Measurements from ENCODE around the gene HERC3.
"Not testable (repeated sequence)": the region's sequence is repeated elsewhere in the genome, so short reads cannot be mapped to it uniquely, and the experiment has no call there.

The HERC3 gene

DNA sequence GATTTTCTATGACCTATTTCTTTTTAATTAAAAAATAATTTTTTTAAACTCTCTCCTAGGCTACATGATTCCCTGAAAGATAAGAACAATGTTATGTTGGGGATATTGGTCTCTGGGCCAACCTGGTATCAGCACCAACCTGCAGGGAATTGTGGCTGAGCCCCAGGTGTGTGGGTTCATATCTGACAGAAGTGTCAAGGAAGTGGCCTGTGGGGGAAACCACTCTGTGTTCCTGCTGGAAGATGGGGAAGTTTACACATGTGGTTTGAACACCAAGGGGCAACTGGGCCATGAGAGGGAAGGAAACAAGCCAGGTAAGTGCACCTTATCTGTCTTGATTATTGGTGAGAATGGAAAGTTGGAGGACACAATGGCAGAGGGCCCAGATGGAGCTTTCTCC, 13.5 kb downstream of the HERC3 start:
- DNase-seq (ENCODE audit: low read depth): no peak
- TF ChIP-seq, protein P1, sequence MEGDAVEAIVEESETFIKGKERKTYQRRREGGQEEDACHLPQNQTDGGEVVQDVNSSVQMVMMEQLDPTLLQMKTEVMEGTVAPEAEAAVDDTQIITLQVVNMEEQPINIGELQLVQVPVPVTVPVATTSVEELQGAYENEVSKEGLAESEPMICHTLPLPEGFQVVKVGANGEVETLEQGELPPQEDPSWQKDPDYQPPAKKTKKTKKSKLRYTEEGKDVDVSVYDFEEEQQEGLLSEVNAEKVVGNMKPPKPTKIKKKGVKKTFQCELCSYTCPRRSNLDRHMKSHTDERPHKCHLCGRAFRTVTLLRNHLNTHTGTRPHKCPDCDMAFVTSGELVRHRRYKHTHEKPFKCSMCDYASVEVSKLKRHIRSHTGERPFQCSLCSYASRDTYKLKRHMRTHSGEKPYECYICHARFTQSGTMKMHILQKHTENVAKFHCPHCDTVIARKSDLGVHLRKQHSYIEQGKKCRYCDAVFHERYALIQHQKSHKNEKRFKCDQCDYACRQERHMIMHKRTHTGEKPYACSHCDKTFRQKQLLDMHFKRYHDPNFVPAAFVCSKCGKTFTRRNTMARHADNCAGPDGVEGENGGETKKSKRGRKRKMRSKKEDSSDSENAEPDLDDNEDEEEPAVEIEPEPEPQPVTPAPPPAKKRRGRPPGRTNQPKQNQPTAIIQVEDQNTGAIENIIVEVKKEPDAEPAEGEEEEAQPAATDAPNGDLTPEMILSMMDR (IDR thresholded peaks at IDR 0.05; ENCODE audit: low read depth, low read length, missing control alignments): no peak
- no peak overlapping the region for H3K4me3 ChIP-seq (ENCODE audit: low read depth, low read length)
- in situ Hi-C loops (cut with HindIII; ENCODE audit: low sequenced_read_pairs): no loop called here

DNA sequence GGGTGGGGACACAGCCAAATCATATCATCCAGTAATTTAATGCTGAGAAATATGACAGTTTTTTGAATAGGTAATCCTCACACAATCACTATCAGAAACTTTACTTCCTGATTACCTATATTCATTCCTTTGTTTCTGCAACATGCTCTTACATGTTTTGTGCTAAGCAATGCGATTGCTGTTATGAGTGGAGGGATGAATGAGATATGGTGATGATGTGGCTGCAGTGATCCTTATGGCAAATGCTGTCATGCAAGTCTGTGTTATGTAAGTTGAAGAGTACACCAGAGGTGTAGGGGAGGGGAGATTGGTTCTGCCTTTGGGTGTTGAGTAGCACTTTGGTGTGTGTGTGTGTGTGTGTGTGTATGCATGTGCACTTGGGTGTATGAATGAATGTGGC, 14.6 kb downstream of the HERC3 start:
- in situ Hi-C loops (cut with HindIII; ENCODE audit: low sequenced_read_pairs): no loop called here
- TF ChIP-seq, protein P1 (IDR thresholded peaks at IDR 0.05; ENCODE audit: low read depth, low read length, missing control alignments): no peak
- no peak overlapping the region for H3K4me3 ChIP-seq (ENCODE audit: low read depth, low read length)
- DNase-seq (ENCODE audit: low read depth): no peak

DNA sequence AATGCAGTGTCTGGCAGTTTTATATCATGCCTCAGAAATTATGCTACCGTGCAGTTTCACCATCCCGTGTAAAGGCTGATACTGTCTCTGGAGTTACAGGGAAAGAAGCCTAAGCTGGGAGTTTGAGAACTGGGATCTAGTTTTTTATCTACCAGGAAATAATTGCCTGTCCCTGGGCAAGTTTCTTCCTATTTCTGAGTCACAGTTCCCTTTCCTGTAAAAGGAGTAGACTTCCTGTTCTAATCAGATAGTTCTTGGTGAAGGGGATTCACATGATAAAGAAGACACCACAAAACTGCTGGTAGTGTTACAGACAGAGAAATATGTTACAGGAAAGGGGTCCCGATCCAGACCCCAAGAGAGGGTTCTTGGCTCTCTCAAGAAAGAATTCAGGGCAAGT, 17.1 kb downstream of the HERC3 start:
- in situ Hi-C loops (cut with HindIII; ENCODE audit: low sequenced_read_pairs): no loop called here
- no peak overlapping the region for H3K4me3 ChIP-seq (ENCODE audit: low read depth, low read length)
- DNase-seq (ENCODE audit: low read depth): no peak
- TF ChIP-seq, protein P1 (IDR thresholded peaks at IDR 0.05; ENCODE audit: low read depth, low read length, missing control alignments): no peak

DNA sequence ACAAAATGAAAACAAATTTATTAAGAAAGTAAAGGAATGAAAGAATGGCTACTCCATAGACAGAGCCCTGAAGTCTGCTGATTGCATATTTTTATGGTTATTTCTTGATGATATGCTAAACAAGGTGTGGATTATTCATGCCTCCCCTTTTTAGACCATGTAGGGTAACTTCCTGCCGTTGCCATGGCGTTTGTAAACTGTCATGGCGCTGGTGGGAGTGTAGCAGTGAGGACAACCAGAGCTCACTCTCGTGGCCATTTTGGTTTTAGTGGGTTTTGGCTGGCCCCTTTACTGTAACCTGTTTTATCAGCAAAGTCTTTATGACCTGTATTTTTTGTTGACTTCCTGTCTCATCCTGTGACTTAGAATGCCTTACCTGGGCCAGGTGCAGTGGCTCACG, 17.5 kb downstream of the HERC3 start:
- not testable (repeated sequence) for H3K4me3 ChIP-seq (ENCODE audit: low read depth, low read length); DNase-seq (ENCODE audit: low read depth)
- in situ Hi-C loops (cut with HindIII; ENCODE audit: low sequenced_read_pairs): loop anchor here (5.0 kb wide), 1 partner anchor 88 kb away; the partner anchor contains the start of gene NAP1L5

DNA sequence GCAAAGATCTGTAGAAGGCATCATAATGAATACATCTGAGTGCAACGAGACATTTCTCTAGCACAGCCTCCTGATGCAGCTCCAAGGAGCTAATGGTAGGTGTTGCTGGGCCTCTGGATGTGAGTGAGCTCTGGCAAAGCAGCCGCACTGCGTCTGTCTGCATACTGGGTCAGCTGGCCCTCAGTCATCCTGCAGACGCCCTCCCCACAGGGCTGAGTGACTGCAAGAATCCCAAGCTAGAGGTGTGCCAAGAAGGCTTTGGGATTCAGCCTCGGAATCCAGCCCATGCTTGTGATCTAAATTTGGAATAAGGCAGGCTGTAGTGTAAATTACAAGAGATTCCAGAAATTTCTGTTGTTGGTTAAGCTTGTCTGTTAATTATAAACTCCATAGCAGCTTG, 18.5 kb downstream of the HERC3 start:
- H3K4me3 ChIP-seq (ENCODE audit: low read depth, low read length): no peak overlapping the region
- TF ChIP-seq, protein P1 (IDR thresholded peaks at IDR 0.05; ENCODE audit: low read depth, low read length, missing control alignments): no peak
- in situ Hi-C loops (cut with HindIII; ENCODE audit: low sequenced_read_pairs): loop anchor here (5.0 kb wide), 1 partner anchor 87 kb away; the partner anchor contains the start of gene NAP1L5
- DNase-seq (ENCODE audit: low read depth): peak; percentile 28

DNA sequence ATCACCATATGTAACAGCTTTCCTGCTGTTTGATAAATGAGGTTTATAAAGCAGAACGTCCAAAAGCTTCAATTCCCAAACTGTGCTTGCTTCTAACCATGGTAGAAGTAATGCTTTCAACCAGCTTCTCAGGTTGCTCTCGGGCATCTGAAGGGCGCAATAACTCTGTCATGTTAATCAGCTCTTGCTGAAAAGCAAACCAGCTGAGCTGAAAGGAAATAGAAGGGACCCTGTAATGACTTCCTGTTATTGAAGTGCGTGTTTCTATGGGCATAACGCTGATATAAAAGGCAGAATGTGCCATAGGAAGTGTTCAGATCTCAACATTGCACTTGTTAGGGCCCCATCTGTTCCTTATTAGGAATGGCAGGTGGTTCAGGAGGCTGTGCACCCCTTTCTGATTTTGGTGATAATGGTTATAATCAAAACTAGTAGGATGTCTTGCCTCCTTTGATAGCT, 21.2 kb downstream of the HERC3 start:
- H3K4me3 ChIP-seq (ENCODE audit: low read depth, low read length): no peak overlapping the region
- in situ Hi-C loops (cut with HindIII; ENCODE audit: low sequenced_read_pairs): loop anchor here (5.0 kb wide), 1 partner anchor 84 kb away; the partner anchor contains the start of gene NAP1L5
- TF ChIP-seq, protein P1 (IDR thresholded peaks at IDR 0.05; ENCODE audit: low read depth, low read length, missing control alignments): no peak
- DNase-seq (ENCODE audit: low read depth): no peak

DNA sequence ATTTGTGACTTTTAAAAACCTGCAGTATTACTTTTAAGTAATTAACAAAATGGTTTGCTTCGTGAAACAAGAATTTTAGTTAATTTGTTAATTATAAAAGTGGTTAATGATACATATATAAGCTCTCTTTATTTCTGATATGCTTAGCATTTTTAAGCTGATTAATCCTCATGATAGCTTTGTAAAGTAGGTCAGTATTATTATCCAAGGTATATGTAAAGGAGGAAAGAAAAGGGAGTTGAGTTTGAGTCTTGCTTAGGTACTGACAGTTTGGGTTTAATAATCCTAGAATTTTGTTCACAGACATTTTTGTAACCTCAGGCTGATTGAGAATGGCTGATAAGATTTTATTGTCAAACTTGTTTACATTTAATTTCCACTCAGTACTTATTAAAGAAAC, 21.8 kb downstream of the HERC3 start:
- in situ Hi-C loops (cut with HindIII; ENCODE audit: low sequenced_read_pairs): loop anchor here (5.0 kb wide), 1 partner anchor 83 kb away; the partner anchor contains the start of gene NAP1L5
- no peak overlapping the region for H3K4me3 ChIP-seq (ENCODE audit: low read depth, low read length)
- DNase-seq (ENCODE audit: low read depth): no peak
- TF ChIP-seq, protein P1 (IDR thresholded peaks at IDR 0.05; ENCODE audit: low read depth, low read length, missing control alignments): no peak

All from astrocyte of the cerebellum (primary cell).